ENCODE data around the gene TMEM240. TPM values are rescaled to one million over a fixed set of nuclear protein-coding genes. Genes with fewer than 3 reads are reported as not detected.
"Not testable (repeated sequence)": the region's sequence is repeated elsewhere in the genome, so short reads cannot be mapped to it uniquely, and the experiment has no call there.

TMEM240 gene
- total RNA-seq, 1 experiment from 2014 or later, result 0.87 TPM

- Histone ChIP-seq H3K4me3 (ENCODE audit: low read length) (no peak overlapping the region), H3F3A (ENCODE audit: low read length, unreplicated experiment) (no peaks in the 10 kb centered on the region), H4K20me1 (ENCODE audit: low read length) (no peaks in the 10 kb centered on the region), H3K4me1 (ENCODE audit: insufficient read depth, low read length) (no peaks in the 10 kb centered on the region), H3K27ac (ENCODE audit: low read length) (no peak overlapping the region), H3K36me3 (ENCODE audit: low read depth, low read length) (peaks cover 75% of the 10 kb centered on the region), H3K79me2 (ENCODE audit: low read length) (no peaks in the 10 kb centered on the region; the same call in 1 of the 2 replicates), H3K27me3 (ENCODE audit: low read length) (no peaks in the 10 kb centered on the region), H3K9ac (ENCODE audit: low read length) (no peak overlapping the region), H3K9me3 (ENCODE audit: low read length) (no peaks in the 10 kb centered on the region), H3K9me2 (replicated peaks; ENCODE audit: low read length) (no peaks in the 10 kb centered on the region), H3K4me2 (ENCODE audit: low read length) (no peak overlapping the region), H2AFZ (ENCODE audit: low read length) (no peak overlapping the region)
- CTCF ChIA-PET, result no interaction called here
- ATAC-seq (no peak), DNase-seq (no peak)
- BruUV-seq (replicated peaks), result no TSS peak
- POLR2A ChIA-PET (ENCODE audit: unreplicated experiment), result no interaction called here
- no peak for TF ChIP-seq CTCF (conservative IDR thresholded peaks at IDR 0.05; ENCODE audit: low read depth, low read length)
- TF ChIP-seq EZH2 (IDR thresholded peaks at IDR 0.05; ENCODE audit: low read length, unreplicated experiment), result no peak
- no peak for TF ChIP-seq EZH2phosphoT487 (IDR thresholded peaks at IDR 0.05; ENCODE audit: borderline replicate concordance, low read length)
- intact Hi-C loops (cut with micrococcal nuclease), result no loop called here
Measured at GRCh38 chr1:1487701-1488100, 52.7 kb downstream of the TMEM240 start.

GRCh38 chr1:1485755-1486317, 54.6 kb downstream of the TMEM240 start:
- H3K9me3 ChIP-seq (ENCODE audit: low read length); H3K4me1 ChIP-seq (ENCODE audit: insufficient read depth, low read length); H3F3A ChIP-seq (ENCODE audit: low read length, unreplicated experiment); H3K4me2 ChIP-seq (ENCODE audit: low read length); ATAC-seq; H3K9me2 ChIP-seq (replicated peaks; ENCODE audit: low read length); H3K79me2 ChIP-seq (ENCODE audit: low read length); H4K20me1 ChIP-seq (ENCODE audit: low read length); H3K9ac ChIP-seq (ENCODE audit: low read length); H2AFZ ChIP-seq (ENCODE audit: low read length); H3K27ac ChIP-seq (ENCODE audit: low read length); BruUV-seq (replicated peaks); DNase-seq; CTCF ChIA-PET; intact Hi-C loops (cut with micrococcal nuclease); H3K4me3 ChIP-seq (ENCODE audit: low read length); H3K27me3 ChIP-seq (ENCODE audit: low read length): not testable (repeated sequence)
- POLR2A ChIA-PET (ENCODE audit: unreplicated experiment), result interaction anchor here (0.6 kb wide), 1 partner anchor 19 kb away, joined by 9 read pairs; no protein-coding TSS in a partner anchor
- H3K36me3 ChIP-seq (ENCODE audit: low read depth, low read length), result peaks cover 68% of the 10 kb centered on the region

- intact Hi-C loops (cut with micrococcal nuclease); H3K79me2 ChIP-seq (ENCODE audit: low read length); H4K20me1 ChIP-seq (ENCODE audit: low read length); BruUV-seq (replicated peaks); H3K27ac ChIP-seq (ENCODE audit: low read length); DNase-seq; H3K4me3 ChIP-seq (ENCODE audit: low read length); H3K4me2 ChIP-seq (ENCODE audit: low read length); CTCF ChIA-PET; H3K9me2 ChIP-seq (replicated peaks; ENCODE audit: low read length); H3K9me3 ChIP-seq (ENCODE audit: low read length); ATAC-seq; H3K9ac ChIP-seq (ENCODE audit: low read length); POLR2A ChIA-PET (ENCODE audit: unreplicated experiment); H3K27me3 ChIP-seq (ENCODE audit: low read length); H3K4me1 ChIP-seq (ENCODE audit: insufficient read depth, low read length); H3F3A ChIP-seq (ENCODE audit: low read length, unreplicated experiment); H2AFZ ChIP-seq (ENCODE audit: low read length): not testable (repeated sequence)
- peaks cover 68% of the 10 kb centered on the region for H3K36me3 ChIP-seq (ENCODE audit: low read depth, low read length)
Measured at GRCh38 chr1:1484976-1485750, 55.3 kb downstream of the TMEM240 start.

Other genes with a start within 250 kb of the TMEM240 start
- gene ACAP3, start 232.7 kb downstream of the TMEM240 start, total RNA-seq (2014; rRNA removed), result 116 and 178 TPM in 2 replicates
- gene PUSL1, start 232.0 kb downstream of the TMEM240 start, total RNA-seq (2014; rRNA removed), result 132 and 142 TPM in 2 replicates
- 254 and 324 TPM in 2 replicates for gene INTS11, start 216.0 kb downstream of the TMEM240 start, total RNA-seq (2014; rRNA removed)
- gene CPTP, start 215.8 kb downstream of the TMEM240 start, total RNA-seq (2014; rRNA removed), result 141 and 168 TPM in 2 replicates
- 1.9 and 4.3 TPM in 2 replicates for gene TAS1R3, start 209.3 kb downstream of the TMEM240 start, total RNA-seq (2014; rRNA removed)
- gene DVL1, start 191.2 kb downstream of the TMEM240 start, total RNA-seq (2014; rRNA removed), result 626 and 813 TPM in 2 replicates
- gene MXRA8, start 182.1 kb downstream of the TMEM240 start, total RNA-seq (2014; rRNA removed), result 25.3 and 29.0 TPM in 2 replicates
- 823 and 1,067 TPM in 2 replicates for gene AURKAIP1, start 165.4 kb downstream of the TMEM240 start, total RNA-seq (2014; rRNA removed)
- 356 and 385 TPM in 2 replicates for gene CCNL2, start 141.3 kb downstream of the TMEM240 start, total RNA-seq (2014; rRNA removed)
- 439 and 506 TPM in 2 replicates for gene MRPL20, start 133.3 kb downstream of the TMEM240 start, total RNA-seq (2014; rRNA removed)
- gene ANKRD65, start 119.3 kb downstream of the TMEM240 start, total RNA-seq (2014; rRNA removed), result 0.18 and 1.1 TPM in 2 replicates
- 59.1 and 74.5 TPM in 2 replicates for gene VWA1, start 104.9 kb downstream of the TMEM240 start, total RNA-seq (2014; rRNA removed)
- 0.29 and 1.4 TPM in 2 replicates for gene ATAD3C, start 90.9 kb downstream of the TMEM240 start, total RNA-seq (2014; rRNA removed)
- 140 and 190 TPM in 2 replicates for gene ATAD3B, start 68.9 kb downstream of the TMEM240 start, total RNA-seq (2014; rRNA removed)
- gene ATAD3A, start 28.5 kb downstream of the TMEM240 start, total RNA-seq (2014; rRNA removed), result 186 and 243 TPM in 2 replicates
- 283 and 310 TPM in 2 replicates for gene SSU72, start 34.2 kb upstream of the TMEM240 start, total RNA-seq (2014; rRNA removed)
- 7.9 and 8.8 TPM in 2 replicates for gene FNDC10, start 59.5 kb upstream of the TMEM240 start, total RNA-seq (2014; rRNA removed)
- gene MIB2, start 74.9 kb upstream of the TMEM240 start, total RNA-seq (2014; rRNA removed), result 164 and 218 TPM in 2 replicates
- 25.9 and 28.4 TPM in 2 replicates for gene MMP23B, start 91.5 kb upstream of the TMEM240 start, total RNA-seq (2014; rRNA removed)
- gene CDK11B, start 118.4 kb upstream of the TMEM240 start, total RNA-seq (2014; rRNA removed), result 38.6 and 50.4 TPM in 2 replicates
- 38.1 and 45.6 TPM in 2 replicates for gene SLC35E2B, start 152.2 kb upstream of the TMEM240 start, total RNA-seq (2014; rRNA removed)
- 11.6 and 18.3 TPM in 2 replicates for gene CDK11A, start 183.7 kb upstream of the TMEM240 start, total RNA-seq (2014; rRNA removed)
- gene NADK, start 237.8 kb upstream of the TMEM240 start, total RNA-seq (2014; rRNA removed), result 130 and 165 TPM in 2 replicates

All from PC-3 (cell line).